GM18505 (cell line): ENCODE results near the gene CIPC.

ENCODE experiments used
- ATAC-seq: cut with Tn5 transposase; IDR thresholded peaks from one replicate; pipeline ENCODE4 v1.9.1; 2021; ENCODE audit not compliant: unreplicated experiment
- POLR2A ChIP-seq: IDR thresholded peaks from 4 replicates; pipeline ENCODE4 v1.6.1; 2011; ENCODE audit warnings: borderline replicate concordance; ENCODE audit not compliant: insufficient read depth, insufficient read length; ENCODE audit errors: extremely low read depth

Gene CIPC

DNA sequence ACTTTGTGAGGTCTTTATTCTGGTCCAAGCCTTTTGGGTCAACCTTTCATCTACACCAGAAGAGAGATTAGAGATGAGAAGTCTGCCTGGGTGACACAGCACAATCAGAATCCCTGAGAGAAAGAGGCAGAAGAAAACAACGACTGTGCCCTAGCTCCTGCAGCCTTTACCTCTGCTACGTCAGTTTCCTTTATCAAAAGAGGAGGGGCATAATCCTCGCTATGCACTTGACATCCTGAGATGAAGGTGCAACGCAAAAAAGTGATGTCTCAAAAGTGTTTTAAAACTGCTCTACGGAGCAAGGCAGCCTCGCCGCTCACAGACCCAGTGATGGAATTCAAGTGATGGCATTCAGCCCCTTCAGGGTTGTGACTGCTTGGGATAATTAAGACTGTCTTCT, 21.8 kb downstream of the CIPC start:
- no peak for ATAC-seq
- no peak for TF ChIP-seq POLR2A

DNA sequence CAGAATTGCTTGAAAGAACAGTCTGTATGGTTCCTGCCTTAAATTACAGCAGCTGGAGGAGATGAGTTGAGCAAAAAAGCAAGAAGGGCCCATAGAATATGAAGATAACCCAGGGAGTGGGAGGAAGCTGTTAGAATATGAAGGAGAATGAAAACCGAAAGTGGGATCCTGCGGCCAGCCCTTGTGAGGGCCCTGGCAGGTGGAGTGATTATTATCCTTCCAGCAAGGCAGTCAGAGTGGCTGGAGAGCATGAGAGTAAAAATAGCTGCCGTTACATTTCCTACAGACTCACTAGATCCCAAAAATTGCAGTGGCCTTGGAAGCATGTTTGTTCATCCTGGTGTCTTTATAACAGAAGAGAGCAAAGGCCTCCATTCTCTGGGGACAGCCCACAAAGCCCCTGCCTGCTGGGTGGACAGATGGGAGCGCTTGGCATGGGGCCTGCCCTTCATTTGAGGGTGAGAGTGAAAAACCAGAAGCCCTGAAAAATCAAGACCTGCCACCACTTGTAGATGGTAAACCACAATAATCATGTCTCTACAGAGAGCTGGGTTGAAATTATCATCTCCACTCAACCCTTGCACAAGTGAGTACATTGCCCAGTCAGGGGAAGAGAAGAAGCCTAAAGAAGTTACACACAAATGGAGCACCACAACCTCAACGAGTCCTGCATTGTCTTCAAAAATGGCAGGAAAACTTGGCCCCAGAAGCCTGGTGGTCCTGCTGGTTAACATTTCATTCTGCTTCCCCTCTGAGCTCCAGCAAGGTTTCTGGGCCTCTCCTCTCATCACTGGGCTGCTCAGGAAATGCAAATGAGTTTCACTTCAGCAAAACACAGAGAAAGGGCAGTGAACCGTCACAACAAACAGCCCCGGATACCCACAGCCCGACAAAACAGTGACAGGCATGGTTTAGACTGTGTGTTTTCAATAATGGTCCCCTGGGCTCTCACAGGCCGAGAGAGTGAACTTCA, 23.0 kb downstream of the CIPC start:
- TF ChIP-seq POLR2A, result no peak
- peak; percentile 77 for ATAC-seq

DNA sequence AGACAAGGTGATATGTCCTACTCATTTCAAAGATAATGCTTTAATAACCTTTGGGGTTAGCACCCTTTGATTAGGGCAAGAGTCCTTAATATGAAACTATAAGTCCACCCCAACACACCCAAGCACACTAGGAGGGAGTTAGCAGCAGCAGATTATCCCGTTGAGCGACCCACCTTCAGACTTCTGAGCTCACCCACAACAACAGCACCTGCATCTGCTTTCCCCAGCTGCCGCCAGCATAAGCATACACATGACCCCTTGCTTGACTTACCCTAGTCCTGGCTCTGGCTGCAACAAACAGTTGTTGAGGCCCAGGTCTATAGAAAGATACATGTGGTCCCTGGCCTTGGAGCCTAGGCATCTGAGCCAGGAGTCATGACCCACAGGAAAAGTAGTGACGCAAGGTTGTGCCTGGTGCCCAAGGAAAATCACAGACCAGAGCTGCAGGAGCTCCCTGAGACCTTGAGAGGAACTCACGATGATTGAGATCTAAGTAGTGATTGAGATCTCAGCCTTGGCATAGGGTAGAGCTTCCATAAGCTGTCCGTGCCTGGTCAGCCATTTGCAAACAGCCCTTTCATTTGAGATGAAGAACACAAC, 24.6 kb downstream of the CIPC start:
- no peak for ATAC-seq
- TF ChIP-seq POLR2A, result no peak

- no peak for ATAC-seq
- TF ChIP-seq POLR2A, result no peak
These were observed 25.6 kb downstream of the CIPC start for GRCh38 chr14:77123381-77124325.

DNA sequence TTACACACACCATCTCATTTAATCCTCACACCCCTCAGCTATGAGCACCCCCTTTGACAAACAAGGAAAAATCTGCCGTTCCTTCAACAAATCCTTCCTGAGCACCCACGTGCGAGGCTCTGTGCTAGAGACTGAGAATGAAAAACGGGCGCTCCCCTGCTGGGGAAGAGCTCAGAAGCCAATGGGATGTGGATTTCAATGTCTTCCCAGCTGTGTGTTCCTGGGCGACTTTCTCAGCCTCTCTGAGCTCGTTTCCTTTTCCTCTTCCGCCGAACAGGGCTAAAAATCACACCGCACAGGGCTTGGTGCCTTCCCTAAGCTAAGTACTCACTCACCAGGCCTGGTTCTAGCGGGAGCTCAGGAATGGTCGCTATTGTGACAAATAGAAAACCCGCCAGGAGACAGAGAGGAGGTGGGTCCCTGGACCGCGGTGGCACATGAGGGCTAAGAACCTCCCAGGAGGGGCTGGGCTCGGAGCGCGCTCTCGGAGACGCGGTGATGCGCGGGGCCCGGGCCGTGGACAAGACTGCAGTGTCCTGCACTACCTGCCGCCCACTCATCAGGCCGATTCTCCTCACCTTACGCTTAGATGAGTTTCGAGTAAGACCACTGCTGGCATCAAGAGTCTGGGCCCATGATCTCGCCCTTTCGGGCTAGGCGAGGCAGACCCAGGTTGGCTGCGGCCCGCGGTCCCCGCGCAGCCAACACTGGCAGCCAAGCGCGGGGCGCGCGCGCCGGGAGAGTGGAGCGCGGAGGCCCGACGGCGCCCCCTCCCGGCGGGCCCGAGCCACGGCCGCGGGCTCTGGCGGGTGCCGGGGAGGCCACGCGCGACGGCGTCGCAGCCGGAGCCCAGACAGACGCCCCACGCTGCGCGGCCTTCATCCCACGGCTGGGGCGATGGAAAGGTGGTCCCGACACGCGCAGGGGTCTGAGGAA, 26.6 kb downstream of the CIPC start:
- ATAC-seq, result peak; percentile 34
- TF ChIP-seq POLR2A, result no peak

- no peak for TF ChIP-seq POLR2A
- ATAC-seq, result no peak
These were observed 27.3 kb downstream of the CIPC start for GRCh38 chr14:77125281-77125801.

DNA sequence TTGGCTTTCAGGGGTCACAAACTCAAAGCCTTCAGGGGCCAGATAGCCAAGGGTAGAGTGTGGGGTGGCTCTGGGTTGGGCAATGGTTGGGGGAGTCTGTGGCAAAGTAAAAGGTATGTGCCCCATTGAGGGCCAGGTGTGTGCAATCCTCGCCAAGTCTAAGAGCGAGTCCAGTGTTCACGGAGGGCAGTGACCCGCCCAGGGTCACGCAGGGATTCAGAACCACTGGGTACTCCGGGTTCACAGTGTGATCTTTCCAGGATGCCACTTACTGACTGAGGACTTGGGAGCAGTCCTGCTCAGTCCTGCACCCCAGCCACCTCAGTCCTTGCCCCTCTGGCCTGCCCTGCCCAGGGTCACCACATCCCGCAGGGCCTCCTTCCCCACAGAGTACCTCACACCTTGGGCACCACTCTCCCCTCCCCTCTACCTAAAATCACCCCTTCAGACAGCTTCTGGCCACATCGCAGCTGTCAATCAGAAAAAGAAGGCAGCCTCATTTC, 27.8 kb downstream of the CIPC start:
- ATAC-seq, result no peak
- TF ChIP-seq POLR2A, result no peak

GRCh38 chr14:77126461-77126990, 28.5 kb downstream of the CIPC start:
- ATAC-seq, result no peak
- TF ChIP-seq POLR2A, result no peak

DNA sequence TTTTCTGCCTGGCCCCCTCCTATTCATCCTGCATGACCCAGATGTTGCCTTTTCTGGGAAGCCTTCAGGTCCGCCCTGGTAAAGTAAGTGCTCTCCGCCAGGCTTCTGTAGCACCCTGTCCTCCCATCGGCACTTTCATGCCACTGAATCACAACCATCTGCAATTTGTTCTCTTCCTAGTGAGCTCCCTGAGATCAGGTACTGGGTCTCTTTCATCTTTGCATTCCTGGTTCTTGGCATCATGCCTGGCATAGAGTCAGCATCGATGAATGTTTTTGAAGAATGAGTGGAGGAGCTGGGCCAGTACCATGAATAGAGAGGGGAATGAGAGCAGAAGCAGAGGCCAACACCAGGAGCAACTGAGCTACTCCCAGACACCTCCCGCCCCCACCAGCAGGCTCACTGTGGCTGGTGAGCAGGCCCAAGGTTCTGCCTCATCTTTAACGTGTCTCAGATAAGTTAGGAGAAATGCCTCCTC, 30.4 kb downstream of the CIPC start:
- no peak for ATAC-seq

DNA sequence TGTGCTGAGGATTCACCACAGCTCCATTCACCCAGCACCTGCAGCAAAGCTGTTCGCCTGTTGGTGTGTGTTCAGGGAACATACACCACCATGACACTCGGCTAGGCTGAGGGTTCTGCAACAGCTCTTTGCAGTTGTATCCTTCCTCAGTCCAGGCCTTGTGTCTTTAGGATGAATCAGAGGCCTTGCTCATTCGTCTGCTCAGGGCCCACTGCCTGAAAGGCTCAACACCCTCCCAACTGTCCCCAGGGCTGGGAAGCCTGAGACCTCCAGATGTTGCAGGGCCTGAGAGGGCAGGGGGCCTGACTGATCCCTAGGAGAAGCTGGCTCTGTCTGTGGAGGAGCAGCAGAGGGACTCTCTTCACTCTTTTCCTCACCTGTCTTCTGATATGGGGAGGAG, 32.3 kb downstream of the CIPC start:
- ATAC-seq, result no peak
- TF ChIP-seq POLR2A, result no peak

More for the DNA sequence above, 30.4 kb downstream of the CIPC start:
- TF ChIP-seq POLR2A, result no peak

DNA sequence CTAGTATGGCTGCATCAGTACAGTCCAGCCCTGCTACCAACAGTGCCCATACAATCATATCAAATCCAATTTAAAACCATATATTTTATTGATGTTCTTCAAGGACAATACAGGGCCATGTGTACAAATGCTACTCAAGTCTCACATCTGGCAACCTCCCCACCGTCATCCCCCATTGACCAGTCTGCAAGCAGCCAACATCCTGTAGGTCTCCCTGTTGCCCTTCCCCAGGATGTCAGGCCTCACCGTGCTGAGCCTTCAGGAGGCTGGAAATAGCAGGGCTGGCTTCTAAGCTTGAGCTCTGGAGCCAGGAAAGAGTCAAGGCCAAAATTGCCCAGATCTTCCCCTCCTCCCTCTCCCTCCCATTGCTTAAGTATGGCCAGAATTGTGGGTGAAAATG, 33.1 kb downstream of the CIPC start:
- TF ChIP-seq POLR2A, result no peak
- ATAC-seq, result no peak
